ENCODE data around the gene SKOR2.

- TF ChIP-seq EZH2 (IDR thresholded peaks at IDR 0.05; ENCODE audit: low read length, missing control alignments) (no peak), CTCF (conservative IDR thresholded peaks at IDR 0.05 in 1 of 2, IDR thresholded peaks at IDR 0.05 in 1 of 2; ENCODE audit: low read depth in 1 of 2, low read length in 2 of 2) (no peak)
Observed at GRCh38 chr18:47260120-47260923, 8.9 kb upstream of the SKOR2 start.

Data from fibroblast of lung (primary cell).